K562 (cell line): Measurements from ENCODE around the gene JSRP1. TPM values are rescaled to one million over a fixed set of nuclear protein-coding genes. Genes with fewer than 3 reads are reported as not detected.

Source experiments
- ATAC-seq: fragments of 200-7000 bp; cut with Tn5 transposase; 3 replicates; pipeline ENCODE4 v1.9.1; 2020; ENCODE audit warnings: moderate library complexity
- BruUV-seq: library from RNA; stranded (reverse); fragments of 400-500 nt; replicated peaks from 2 replicates; lab custom pipeline; 2021; lab: Mats Ljungman, UMichigan
- CTCF ChIA-PET: fragments of 300-600 bp; formaldehyde crosslinking; extraction: SDS; loops from one replicate; lab custom pipeline; 2021; ENCODE audit warnings: low intra/inter-chr PET ratio; lab: Yijun Ruan, JAX
- POLR2A ChIA-PET: fragments of 300-600, 350-650 bp; sonication (Branson Sonifier 250); formaldehyde crosslinking; extraction: SDS; loops from one replicate; lab custom pipeline; 2021; ENCODE audit warnings: antibody characterized with exemption, inconsistent platforms; lab: Yijun Ruan, JAX
- DNase-seq, 4 experiments: peaks; one replicate each; pipeline versions ENCODE4 v3.0.0 to v3.0.0-alpha.2; 2011 to 2018; ENCODE audit warnings: low spot score in 3 of 4, mixed read lengths in 3 of 4; ENCODE audit errors: extremely low read depth in 1 of 4
- FAIRE-seq: peaks from 2 replicates; lab custom pipeline; 2011; peaks lifted over from hg19 to GRCh38; lab: Jason Lieb, UNC
- H2AFZ ChIP-seq: 2 replicates; pipeline ENCODE4 v1.6.0; 2011; ENCODE audit warnings: low read depth, low read length, control low read depth, inconsistent platforms
- H3K27ac ChIP-seq: fragments of 200-600 bp; 3 replicates; pipeline ENCODE4 v1.8.0; 2011; ENCODE audit warnings: low read depth, mild to moderate bottlenecking, control low read depth, inconsistent platforms, low read length, moderate library complexity, mixed read lengths; ENCODE audit errors: extremely low read depth
- H3K27me3 ChIP-seq, 2 experiments: fragments of 300-600 bp in 1 of 2; 2 replicates in 1 of 2; 3 replicates in 1 of 2; pipeline versions ENCODE4 v1.6.0 to v1.8.0; 2011; ENCODE audit warnings: inconsistent platforms in 2 of 2, low read length in 2 of 2, mild to moderate bottlenecking in 1 of 2, mixed read lengths in 1 of 2, moderate library complexity in 1 of 2; ENCODE audit not compliant: control insufficient read depth in 2 of 2, insufficient read depth in 2 of 2
- H3K36me3 ChIP-seq: fragments of 300-600 bp; 3 replicates; pipeline ENCODE4 v1.8.0; 2011; ENCODE audit warnings: mild to moderate bottlenecking, low read length, inconsistent platforms; ENCODE audit not compliant: control insufficient read depth, insufficient read depth
- H3K4me1 ChIP-seq, 2 experiments: fragments of 200-600 bp in 1 of 2; replicated peaks in 1 of 2; 2 replicates in 1 of 2; 3 replicates in 1 of 2; pipeline versions ENCODE4 v1.5.1 to v1.8.0; 2011; ENCODE audit warnings: inconsistent platforms in 2 of 2, low read length in 2 of 2, mild to moderate bottlenecking in 1 of 2, mixed read lengths in 1 of 2, moderate library complexity in 1 of 2; ENCODE audit not compliant: control insufficient read depth in 2 of 2, insufficient read depth in 2 of 2
- H3K4me2 ChIP-seq: 2 replicates; pipeline ENCODE4 v1.6.1; 2011; ENCODE audit warnings: low read length, control low read depth, inconsistent platforms, mixed read lengths; ENCODE audit not compliant: insufficient read depth
- H3K4me3 ChIP-seq: fragments of 200-600 bp; sonication (generic), shearing (Covaris generic); 2 replicates; pipeline ENCODE4 v1.5.1; 2016; ENCODE audit warnings: control low read depth, inconsistent platforms
- H3K79me2 ChIP-seq: fragments of 200-600 bp; 3 replicates; pipeline ENCODE4 v1.8.0; 2011; ENCODE audit warnings: low read length, inconsistent platforms; ENCODE audit not compliant: control insufficient read depth, insufficient read depth
- H3K9ac ChIP-seq, 2 experiments: 2 replicates each; pipeline versions ENCODE4 v1.6.0 to v1.6.1; 2011; ENCODE audit warnings: low read depth in 2 of 2, low read length in 2 of 2, control low read depth in 1 of 2, inconsistent platforms in 1 of 2, mild to moderate bottlenecking in 1 of 2, mixed read lengths in 1 of 2; ENCODE audit not compliant: insufficient read depth in 1 of 2
- H3K9me1 ChIP-seq: one replicate; pipeline ENCODE4 v1.6.0; 2011; ENCODE audit warnings: inconsistent platforms, mild to moderate bottlenecking, low read length, moderate library complexity; ENCODE audit not compliant: control insufficient read depth, insufficient read depth
- H3K9me3 ChIP-seq: replicated peaks from 2 replicates; pipeline ENCODE4 v1.5.1; 2011; ENCODE audit warnings: low read depth, low read length, inconsistent platforms; ENCODE audit not compliant: control insufficient read depth, insufficient read depth
- H4K20me1 ChIP-seq: replicated peaks from 2 replicates; pipeline ENCODE4 v1.6.1; 2011; ENCODE audit warnings: low read length, inconsistent platforms, mixed read lengths; ENCODE audit not compliant: control insufficient read depth, insufficient read depth
- NFYB ChIP-seq: IDR thresholded peaks from 2 replicates; pipeline ENCODE4 v1.6.1; 2011; ENCODE audit warnings: mild to moderate bottlenecking, moderate library complexity; ENCODE audit not compliant: insufficient read length; ENCODE audit errors: extremely low read depth
- POLR2AphosphoS5 ChIP-seq: IDR thresholded peaks from 2 replicates; pipeline ENCODE4 v1.6.1; 2011; ENCODE audit warnings: mild to moderate bottlenecking, low read depth, low read length, moderate library complexity; ENCODE audit not compliant: control insufficient read depth, insufficient read depth
- POLR2G ChIP-seq: fragments of 200-400 bp; formaldehyde crosslinking; IDR thresholded peaks from 2 replicates; pipeline ENCODE4 v1.6.1; 2017; ENCODE audit warnings: low read depth, mild to moderate bottlenecking, antibody characterized with exemption, low read length, moderate library complexity
- RBM34 ChIP-seq: fragments of 200-400 bp; formaldehyde crosslinking; IDR thresholded peaks from 2 replicates; pipeline ENCODE4 v1.6.1; 2018; ENCODE audit warnings: low read length, borderline replicate concordance; ENCODE audit not compliant: insufficient read depth
- SAFB2 ChIP-seq: fragments of 200-400 bp; formaldehyde crosslinking; IDR thresholded peaks from 2 replicates; pipeline ENCODE4 v1.6.1; 2018; ENCODE audit warnings: borderline replicate concordance, low read length, low read depth, moderate library complexity; ENCODE audit not compliant: severe bottlenecking
- ZHX1 ChIP-seq: fragments of 150-350 bp; conservative IDR thresholded peaks from 2 replicates; pipeline ENCODE4 v1.6.1; 2014; ENCODE audit warnings: low read length
- ZNF407 ChIP-seq: fragments of 450-650 bp; IDR thresholded peaks from 2 replicates; pipeline ENCODE4 v1.6.1; 2016; ENCODE audit warnings: low read depth
- WGBS: fragments of 100-300 bp; shearing (Covaris generic); methylation state at CpG from one replicate; pipeline ENCODE4 v1.1.6; 2016; ENCODE audit warnings: low coverage, mixed read lengths; ENCODE audit not compliant: insufficient coverage; ENCODE audit errors: missing lambda C conversion rate; 5-methylcytosine and 5-hydroxymethylcytosine counted together
- in situ Hi-C: fragments of 300-500 bp; cut with MboI; formaldehyde crosslinking; loops from 4 replicates; pipeline ENCODE4 v1.15.0; 2018; ENCODE audit warnings: inconsistent platforms, mixed read lengths
- intact Hi-C: fragments of 100-400 bp; cut with micrococcal nuclease; formaldehyde crosslinking; loops from 2 replicates; pipeline ENCODE4 v1.14.2; 2022
- polyA plus RNA-seq, 8 experiments: library from polyadenylated mRNA; depleted of rRNA in 4 of 8; stranded (reverse) in 5 of 8; unstranded in 3 of 8; fragments of >200 nt; fragmentation: Nextera tagmentation in 2 of 8; fragmentation: Illumina TruSeq in 1 of 8; extraction: Ambion mirVana in 2 of 8; extraction: Trizol in 1 of 8; gene quantifications; 2 replicates each; pipeline versions ENCODE4 v1.2.1 to v1.2.3, GENCODE V29; 2011 to 2014; ENCODE audit warnings: inconsistent platforms in 1 of 8, missing spikeins in 1 of 8
- total RNA-seq, 7 experiments: library from RNA; depleted of rRNA in 6 of 7; stranded (reverse); fragments of >200 nt in 6 of 7; fragmentation: Illumina TruSeq in 2 of 7; extraction: Trizol in 2 of 7; gene quantifications; 2 replicates each; pipeline versions ENCODE4 v1.2.1 to v1.2.3, GENCODE V29; 2011 to 2021; ENCODE audit warnings: low replicate concordance in 1 of 7

The JSRP1 gene
- total and polyA plus RNA-seq, 9 of the 15 experiments (the other 6 are each of a cell fraction or from before 2014, with no cell fraction given) = 0.08 to 1.2 (median 0.51) TPM; not detected in 4

- peak; percentile 10 for TF ChIP-seq NFYB
- no peak for TF ChIP-seq RBM34
Observed at GRCh38 chr19:2215281-2215751, 40.9 kb downstream of the JSRP1 start (continued).

- intact Hi-C loops = no loop called here
- Histone ChIP-seq H2AFZ (no peak overlapping the region), H3K4me1 (peaks cover 0 to 40% of the 10 kb centered on the region in 2 experiments; a peak in 3 of 5 replicates), H3K27me3 (no peaks in the 10 kb centered on the region), H3K9me3 (no peaks in the 10 kb centered on the region), H3K27ac (no peak overlapping the region), H4K20me1 (0 out of 2 replicates have a peak, but pooled peaks cover 9% of the 10 kb centered on the region), H3K9me1 (no peaks in the 10 kb centered on the region), H3K4me2 (no peak overlapping the region), H3K4me3 (no peak overlapping the region), H3K36me3 (peaks cover 95% of the 10 kb centered on the region; the same call in 2 of the 3 replicates), H3K79me2 (no peaks in the 10 kb centered on the region), H3K9ac (peak overlapping the region in 1 of 2 experiments; percentile 64; a peak in 2 of 4 replicates)
- ChIA-PET CTCF (no interaction called here), POLR2A (interaction anchor here (0.6 kb wide), 1 partner anchor 46 kb away, joined by 3 read pairs; no protein-coding TSS in a partner anchor)
- FAIRE-seq = no peak
- no peak for ATAC-seq
- no peak for DNase-seq
- 94% methylated on average over 15 of the region's 17 CpGs for WGBS
- in situ Hi-C loops = no loop called here
- no TSS peak for BruUV-seq
- TF ChIP-seq SAFB2 = no peak
- no peak for TF ChIP-seq ZHX1
- peak; percentile 2; the same call in 1 of the 2 replicates for TF ChIP-seq POLR2AphosphoS5
- no peak for TF ChIP-seq ZNF407
- peak; percentile 62 for TF ChIP-seq POLR2G
Observed at GRCh38 chr19:2214251-2214650, 42.0 kb downstream of the JSRP1 start.
